Daoy (cell line): ENCODE results near the gene PRODH. TPM values are rescaled to one million over a fixed set of nuclear protein-coding genes. Genes with fewer than 3 reads are reported as not detected.
"Not testable (repeated sequence)": the region's sequence is repeated elsewhere in the genome, so short reads cannot be mapped to it uniquely, and the experiment has no call there.

Source experiments
- DNase-seq: peaks from one replicate; pipeline ENCODE4 v3.0.0-alpha.2; 2015; ENCODE audit warnings: low read depth
- total RNA-seq: library from RNA; depleted of rRNA; stranded (reverse); fragments of >200 nt; shearing (Covaris generic); gene quantifications from 2 replicates; pipeline ENCODE4 v1.2.3, GENCODE V29; 2014; rRNA removed

PRODH gene, protein sequence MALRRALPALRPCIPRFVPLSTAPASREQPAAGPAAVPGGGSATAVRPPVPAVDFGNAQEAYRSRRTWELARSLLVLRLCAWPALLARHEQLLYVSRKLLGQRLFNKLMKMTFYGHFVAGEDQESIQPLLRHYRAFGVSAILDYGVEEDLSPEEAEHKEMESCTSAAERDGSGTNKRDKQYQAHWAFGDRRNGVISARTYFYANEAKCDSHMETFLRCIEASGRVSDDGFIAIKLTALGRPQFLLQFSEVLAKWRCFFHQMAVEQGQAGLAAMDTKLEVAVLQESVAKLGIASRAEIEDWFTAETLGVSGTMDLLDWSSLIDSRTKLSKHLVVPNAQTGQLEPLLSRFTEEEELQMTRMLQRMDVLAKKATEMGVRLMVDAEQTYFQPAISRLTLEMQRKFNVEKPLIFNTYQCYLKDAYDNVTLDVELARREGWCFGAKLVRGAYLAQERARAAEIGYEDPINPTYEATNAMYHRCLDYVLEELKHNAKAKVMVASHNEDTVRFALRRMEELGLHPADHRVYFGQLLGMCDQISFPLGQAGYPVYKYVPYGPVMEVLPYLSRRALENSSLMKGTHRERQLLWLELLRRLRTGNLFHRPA
- 0.11 TPM in 1 of 2 replicates, not detected in the other for total RNA-seq

DNA sequence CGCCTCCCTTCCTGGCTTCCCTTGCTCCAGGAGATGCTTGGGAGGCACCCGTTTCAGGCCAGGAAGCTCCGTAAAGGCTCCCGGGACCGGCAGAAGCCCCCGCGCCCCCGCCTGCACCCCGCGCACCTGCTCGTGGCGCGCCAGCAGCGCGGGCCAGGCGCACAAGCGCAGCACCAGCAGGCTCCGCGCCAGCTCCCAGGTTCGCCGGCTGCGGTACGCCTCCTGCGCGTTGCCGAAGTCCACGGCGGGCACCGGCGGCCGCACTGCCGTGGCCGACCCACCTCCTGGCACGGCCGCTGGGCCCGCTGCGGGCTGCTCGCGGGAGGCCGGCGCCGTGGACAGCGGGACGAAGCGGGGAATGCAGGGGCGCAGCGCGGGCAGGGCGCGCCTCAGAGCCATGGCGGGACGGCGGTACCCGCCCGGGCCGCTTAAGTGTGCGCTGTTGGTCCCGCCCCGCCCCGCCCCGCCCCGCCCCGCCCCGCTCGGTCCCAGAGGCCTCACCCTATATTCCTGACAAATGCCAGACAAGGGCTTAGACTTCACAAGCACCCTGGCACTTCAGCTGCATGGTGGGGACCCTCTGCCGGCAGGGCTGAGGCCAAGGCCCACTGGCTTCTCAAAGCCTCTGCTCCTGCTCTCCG lies at the start of gene PRODH:
TSS of gene PRODH (minus strand) at position 405 of the 641 bp plus-strand sequence. CDS start at position 399, 6 bp downstream.
- no peak for DNase-seq

DNA sequence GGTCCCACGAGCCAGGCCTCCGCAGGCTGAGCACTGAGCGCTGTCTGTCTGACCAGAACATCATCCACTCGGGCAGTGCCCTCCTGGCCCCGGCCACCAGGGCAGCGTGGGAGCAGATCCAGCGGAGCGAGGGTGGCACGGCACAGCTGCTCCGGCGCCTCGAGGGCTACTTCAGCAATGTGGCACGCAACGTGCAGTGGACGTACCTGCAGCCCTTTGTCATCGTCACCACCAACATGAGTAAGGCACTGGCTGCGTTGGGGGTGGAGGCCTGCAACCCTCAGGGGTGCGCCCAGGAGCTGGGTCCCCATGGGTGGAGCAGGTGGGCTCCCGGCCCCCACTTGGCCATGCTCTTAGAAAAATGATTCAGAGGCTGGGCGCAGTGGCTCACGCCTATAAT lies 49.7 kb upstream of the PRODH start:
- no peak for DNase-seq

DNA sequence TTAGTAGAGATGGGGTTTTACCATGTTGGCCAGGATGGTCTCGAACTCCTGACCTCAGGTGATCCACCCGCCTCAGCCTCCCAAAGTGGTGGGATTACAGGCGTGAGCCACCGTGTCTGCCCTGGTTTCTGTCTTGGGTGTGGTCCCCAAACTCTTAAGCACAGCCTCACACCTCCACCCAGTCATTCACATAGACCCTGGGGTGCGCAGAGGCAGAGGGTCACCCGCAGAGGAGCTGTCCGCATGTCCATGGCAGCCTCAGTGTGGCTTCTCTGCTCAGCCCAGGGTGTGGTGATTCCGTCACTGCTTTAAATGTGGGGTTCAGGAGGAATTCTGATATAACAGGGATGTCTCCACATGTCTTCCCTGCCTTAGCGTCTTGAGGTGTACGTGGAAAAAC lies 48.5 kb upstream of the PRODH start:
- DNase-seq: no peak

DNA sequence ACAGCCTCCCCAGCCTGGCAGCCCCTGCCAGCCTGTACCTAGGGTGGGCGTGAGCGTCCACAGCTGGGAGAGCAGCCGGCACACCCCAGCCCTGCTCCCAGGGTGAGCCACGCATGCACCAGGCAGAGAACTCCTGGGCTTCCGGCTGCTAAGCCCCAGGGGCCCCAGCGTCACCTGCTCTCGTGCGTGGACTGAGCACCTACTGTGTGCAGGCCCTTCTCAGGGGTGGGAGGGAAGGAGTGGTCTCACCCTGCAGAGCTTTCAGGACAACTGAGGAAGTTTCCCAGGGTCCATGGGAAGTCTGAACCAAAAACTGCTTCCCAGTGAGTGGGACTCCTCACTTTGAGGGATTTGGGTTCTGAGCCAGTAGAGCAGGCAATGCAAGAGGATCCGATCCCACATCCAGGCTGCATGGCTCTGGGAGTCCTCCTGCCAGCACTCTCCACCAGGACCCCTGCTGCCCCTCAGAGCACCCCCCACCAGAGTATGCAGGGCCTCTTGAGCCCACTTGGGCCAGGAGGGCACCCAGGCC lies 47.1 kb upstream of the PRODH start:
- DNase-seq: no peak

DNA sequence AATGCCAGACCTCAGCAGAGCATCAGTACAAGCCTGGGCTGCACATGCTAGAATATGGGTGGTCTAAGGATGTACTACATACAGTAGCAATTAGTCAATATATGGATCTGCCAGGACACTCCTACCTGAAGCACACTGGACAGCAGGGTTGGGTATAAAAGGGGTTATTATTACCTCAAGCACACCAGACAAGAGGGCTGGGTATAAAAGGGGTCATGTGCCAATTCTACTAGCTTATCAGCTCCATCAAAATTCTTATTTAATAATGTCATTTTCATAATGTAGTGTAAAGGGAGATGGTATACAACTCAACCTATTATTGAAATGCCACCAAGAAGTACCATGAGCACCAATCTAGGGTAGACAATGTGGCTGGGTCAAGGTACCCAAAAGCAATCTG lies 44.7 kb upstream of the PRODH start:
- DNase-seq: no peak

DNA sequence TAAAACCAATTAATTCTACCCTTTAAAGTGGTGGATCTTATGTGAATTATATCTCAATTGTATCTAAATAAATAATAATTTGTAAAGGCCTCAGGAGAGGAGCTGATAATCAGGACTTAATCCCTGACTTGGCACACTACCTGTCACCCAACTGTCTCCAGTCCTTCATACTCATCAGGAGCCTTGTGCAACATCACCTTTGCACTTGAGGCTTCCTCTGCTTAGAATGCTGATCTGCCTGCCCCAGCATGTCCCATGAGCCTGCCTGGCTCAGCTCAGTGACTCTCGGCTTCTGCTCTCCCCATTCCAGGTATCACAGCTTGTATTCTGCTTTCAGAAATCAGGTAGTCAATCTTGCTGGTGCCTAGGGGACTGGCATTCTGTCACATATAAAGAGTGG lies 43.9 kb upstream of the PRODH start:
- no peak for DNase-seq

DNA sequence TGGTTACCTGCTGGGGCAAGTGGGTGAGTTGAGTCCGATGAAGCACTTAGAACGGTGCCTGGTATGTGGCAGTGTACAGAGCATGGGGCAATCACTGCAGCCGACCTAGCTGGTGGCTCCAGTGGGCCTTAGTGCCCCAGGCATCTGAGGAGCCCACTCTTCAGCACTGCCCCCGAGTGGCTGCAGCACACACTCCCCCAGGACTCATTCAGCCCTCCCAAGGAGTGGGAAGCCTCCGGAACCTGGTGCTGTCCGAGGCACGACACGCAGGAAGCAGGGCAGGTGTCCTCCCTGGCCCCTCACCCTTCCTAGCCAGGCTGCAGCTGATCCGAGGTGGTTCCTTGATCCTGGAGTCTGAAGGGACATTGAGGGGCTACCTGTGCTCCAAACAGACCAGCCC lies 42.4 kb upstream of the PRODH start:
- DNase-seq: no peak

DNA sequence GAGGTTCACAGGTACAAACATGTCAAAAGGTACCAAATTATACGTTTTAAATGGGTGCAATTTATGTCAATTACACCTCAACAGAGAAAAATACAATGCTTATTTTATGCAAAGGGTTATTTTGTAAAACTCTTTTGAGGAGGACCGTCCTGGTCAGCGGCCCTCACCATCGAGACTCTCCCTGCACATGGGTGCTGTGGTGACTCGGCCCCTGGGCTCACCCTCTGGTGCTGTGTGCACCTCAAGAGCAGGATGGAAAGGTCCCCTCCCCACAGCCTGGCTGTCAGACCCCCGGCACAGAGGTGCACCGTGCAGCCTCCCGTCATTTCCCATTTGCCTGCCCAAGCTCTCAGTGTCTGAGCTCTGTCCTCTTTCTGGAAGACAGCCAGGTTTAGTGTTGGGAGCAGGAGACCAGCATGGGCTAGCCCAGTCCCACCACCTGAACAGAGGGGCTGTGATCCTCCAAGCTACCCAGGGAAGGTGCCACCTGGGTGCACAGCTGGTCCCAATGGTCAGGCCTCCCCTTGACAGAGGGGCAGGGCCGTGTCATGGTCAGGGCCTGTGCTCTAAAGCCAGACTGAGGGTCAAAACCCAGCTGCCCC lies 41.8 kb upstream of the PRODH start:
- DNase-seq: no peak

DNA sequence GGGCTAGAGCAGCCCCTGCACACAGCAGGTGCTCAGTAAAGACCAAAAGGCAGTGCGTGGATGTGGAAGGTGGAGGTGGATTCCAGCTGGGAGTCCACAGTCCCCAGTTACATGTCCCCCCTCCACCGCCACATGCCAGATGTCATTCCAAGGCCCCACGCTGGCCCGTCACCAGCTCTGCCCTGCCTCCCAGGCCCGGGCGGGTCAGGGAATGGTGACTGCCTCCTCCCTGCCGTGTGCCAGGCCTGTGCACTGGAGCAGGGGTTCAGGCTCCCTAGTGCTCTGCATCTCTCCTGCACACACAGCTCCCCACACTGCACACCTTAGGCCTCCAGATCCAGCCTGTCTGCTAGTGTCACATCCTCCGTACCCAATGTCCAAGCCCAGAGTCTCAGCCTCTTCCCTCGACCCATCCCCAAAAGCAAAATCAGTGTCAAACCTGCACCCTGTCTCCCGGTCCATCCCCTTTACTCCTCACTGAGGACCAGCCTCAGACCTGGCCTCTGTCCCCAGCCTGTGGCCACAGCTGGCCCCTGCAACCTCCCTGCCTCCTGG lies 40.2 kb upstream of the PRODH start:
- DNase-seq: no peak

DNA sequence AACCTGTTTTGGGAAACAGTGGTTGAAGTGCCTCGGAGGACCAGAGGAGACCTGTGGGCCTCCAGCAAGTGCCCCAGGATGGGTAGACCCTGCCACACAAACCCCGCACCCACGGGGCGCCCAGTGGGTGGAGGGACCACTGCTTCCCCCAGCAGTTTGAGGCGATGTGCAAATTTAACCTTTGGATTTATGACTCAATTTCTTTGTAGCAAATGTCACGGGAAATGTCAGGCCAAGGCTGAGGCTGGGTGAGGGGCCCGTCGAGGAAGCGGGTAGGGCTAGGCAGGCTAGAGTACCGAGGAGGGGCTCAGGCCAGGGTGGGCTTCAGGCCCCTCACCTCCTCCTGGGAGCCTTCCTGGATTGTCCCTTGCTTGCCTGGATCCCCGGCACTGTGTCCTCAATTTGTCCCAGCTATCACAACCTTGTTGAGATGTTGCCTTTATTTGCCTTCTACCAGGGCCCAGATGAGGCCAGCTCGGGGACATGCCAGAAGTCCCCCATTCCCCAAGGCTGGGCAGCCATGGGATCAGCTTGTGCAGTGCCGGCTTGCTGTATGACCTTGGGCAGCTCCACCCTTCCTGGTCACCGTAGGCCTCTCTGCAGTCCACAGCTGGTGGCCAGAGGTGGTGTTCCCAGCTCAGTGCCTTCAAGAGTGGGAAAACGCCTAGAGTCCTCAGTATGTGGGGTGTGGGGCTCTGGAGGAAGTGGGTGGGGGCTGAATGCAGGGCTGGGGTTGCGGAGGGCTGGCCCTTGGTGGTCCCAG lies 39.5 kb upstream of the PRODH start:
- DNase-seq: no peak

DNA sequence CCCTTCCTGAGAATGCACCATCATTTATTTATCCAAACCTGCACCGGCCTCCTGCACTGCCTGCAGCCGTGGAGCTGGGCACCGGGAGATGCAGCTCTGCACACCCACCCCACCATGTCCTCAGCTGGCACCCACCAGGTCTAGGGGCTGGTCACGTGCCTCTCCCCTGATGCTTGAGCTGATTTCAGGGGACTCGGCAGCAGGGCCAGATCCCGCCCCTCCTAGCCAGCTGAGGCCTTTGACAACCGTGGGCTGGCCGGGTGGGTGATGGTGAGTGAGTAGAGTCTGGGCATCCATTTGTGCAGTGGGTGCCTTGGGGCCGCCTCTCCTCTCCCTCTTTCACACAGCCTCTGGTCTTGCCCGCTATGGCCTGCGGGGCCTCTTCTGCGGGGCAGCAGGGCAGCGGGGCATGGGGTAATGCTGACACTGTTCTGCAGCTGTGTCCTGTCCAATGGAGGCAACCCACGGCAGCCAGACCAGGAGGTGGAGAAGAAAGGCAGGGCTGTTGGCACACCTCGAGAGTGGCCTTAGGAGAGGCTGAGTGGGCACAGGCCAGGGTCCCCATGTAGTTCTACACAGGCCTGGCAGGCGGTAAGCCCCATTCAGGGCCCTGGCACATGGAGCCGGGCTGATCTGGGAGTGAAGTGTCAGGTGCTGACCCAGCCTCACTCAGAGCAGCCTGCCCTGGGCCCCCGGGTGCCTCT lies 38.5 kb upstream of the PRODH start:
- DNase-seq: no peak

DNA sequence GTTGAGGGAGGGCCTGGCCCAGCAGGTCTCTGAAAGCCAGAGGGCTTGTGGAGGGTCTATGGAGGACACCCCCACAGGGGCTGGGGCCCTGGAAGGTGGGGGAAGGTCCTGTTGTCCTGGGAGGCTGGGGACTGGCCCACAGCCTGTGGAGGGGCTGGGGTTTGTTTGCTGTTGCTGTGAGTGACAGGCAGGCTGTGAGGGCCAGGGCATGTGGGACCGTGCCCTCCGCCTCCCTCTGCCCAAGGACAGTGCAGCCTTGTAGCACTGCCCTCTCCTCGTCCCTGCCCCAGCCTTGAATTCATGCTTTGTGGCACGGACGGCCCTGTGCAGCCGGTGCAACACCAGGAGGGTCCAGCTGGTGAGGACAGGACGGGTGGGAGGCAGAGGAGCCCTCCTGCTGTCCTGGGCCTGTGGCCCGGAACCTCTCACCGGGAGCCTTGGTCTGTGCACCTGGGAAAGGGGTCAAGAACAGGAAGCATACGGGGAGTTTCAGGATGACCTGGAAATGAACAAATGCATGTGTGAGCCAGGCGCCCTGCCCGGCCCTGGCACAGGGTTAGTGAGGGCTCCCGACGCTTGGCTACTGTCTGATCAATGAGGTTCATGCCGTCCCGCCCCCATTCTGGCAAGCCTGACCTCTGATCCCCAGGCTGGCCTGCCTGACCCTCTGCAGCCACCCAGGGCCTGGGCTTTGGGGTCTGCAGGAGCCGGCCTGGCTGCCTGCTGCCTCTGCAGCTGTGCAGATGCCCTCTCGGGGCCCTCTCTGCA lies 37.4 kb upstream of the PRODH start:
- no peak for DNase-seq

DNA sequence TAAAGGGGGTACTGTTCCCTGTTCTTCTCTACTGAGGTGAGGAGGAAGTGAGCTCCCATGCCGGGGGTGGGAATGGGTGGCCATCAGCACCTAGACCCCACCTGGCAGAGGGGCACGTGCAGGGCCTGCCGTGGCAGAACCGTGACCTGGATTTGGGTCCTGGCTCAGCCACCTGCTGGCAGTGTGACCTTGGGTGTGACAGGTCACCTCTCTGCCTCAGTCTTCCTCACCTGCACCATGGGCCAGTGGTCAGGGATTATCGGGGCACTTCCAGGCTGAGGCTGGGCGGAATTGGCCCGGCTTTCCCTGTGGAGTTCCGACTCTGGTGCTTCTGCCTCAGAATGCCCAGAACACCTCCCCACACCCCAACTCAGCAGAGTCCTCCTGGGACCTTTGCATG lies 36.5 kb upstream of the PRODH start:
- DNase-seq: not testable (repeated sequence)

DNA sequence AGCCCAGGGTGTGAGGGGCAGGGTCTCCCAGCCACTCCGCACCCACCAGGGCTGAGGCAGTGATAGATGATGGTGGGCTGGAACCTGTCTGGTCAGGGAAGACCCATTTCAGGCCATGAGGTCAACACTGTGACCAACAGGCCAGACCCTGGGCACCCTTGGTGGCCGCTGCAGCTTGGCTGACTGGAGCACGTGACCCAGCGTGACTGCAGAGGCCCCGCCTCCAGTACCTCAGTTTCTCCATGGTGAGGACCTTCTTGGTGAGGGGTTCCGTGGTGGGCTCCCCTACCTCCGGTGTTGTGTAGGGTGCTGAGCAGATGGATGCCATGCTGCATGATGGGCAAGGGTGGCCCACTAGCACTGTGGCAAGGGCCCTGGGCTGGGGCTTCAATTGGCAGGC lies 35.9 kb upstream of the PRODH start:
- DNase-seq: not testable (repeated sequence)

DNA sequence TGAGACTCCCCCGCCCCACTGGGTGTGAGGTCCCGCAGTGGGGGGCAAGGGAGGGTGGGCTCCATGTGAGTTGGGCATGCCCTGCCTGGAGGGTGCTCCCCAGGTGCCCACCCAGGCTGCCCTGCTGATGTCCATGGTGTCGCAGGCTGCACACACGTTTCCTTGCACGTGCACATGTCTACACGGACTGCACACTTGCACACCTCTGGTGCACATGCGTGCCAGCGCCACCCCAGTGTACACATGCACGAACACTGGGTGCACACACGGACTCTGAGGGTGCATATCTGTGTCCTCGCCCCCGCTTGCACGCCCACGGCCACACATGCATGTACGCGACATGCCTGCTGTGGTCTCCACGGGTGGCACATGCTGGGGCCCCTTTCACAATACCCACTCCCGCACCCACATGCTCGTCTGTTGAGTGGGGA lies 35.2 kb upstream of the PRODH start:
- DNase-seq: no peak

DNA sequence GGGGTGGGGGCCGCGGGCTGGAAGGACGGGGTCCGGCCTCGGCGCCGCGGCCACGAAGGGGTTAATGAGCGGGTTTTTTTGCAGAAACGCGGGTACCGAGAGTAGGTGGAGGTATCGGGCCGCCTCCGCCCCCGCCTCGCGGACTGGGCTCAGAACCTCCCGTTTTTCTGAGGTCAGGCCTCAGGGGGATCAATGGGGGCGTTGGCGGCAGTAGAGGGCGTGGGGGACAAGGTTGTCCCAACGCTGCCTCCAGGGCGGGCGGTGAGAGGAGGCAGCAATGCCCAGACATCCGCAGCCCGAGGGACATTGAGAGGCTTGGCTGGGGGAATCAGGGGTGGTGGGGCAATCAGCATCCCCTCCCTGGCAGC lies 34.8 kb upstream of the PRODH start:
- no peak for DNase-seq

DNA sequence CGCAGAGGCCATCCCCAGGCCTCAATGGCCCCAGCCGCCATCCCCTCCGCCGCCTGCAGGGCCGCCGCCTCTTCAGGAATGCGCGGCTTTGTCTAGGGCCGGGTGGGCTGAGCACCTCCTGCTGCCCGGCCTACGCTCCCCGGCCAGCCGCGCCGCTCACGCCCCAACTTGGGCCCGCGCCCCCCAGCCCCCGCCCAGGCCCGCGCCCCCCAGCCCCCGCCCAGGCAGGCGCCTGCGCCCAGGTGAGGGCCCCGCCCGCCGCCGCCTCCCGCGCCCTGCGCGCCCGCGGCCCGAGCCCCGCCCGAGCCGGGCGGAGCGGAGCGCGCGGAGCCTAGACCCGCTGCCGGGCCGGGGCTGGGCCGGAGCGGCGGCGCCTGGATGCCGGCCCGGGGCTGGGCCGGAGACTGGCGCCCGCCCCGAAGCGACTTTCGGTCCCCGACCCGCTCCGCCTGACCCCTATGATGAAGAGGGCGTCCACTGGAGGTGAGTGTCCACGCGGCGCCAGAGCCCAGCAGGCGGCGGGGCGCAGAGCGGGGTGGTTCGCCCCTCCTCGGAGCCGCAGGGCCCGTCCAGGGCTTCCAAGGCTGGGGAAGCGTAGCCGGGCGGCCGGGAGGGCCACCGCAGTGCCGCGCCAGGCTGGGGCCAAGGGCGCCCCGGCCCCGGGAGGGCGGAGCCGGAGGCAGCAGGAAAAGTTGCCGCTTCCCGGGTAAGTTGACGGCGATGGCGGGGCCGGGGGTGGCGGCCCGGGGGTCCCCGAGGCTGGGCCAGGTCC lies 34.3 kb upstream of the PRODH start:
- peak; percentile 30 for DNase-seq

DNA sequence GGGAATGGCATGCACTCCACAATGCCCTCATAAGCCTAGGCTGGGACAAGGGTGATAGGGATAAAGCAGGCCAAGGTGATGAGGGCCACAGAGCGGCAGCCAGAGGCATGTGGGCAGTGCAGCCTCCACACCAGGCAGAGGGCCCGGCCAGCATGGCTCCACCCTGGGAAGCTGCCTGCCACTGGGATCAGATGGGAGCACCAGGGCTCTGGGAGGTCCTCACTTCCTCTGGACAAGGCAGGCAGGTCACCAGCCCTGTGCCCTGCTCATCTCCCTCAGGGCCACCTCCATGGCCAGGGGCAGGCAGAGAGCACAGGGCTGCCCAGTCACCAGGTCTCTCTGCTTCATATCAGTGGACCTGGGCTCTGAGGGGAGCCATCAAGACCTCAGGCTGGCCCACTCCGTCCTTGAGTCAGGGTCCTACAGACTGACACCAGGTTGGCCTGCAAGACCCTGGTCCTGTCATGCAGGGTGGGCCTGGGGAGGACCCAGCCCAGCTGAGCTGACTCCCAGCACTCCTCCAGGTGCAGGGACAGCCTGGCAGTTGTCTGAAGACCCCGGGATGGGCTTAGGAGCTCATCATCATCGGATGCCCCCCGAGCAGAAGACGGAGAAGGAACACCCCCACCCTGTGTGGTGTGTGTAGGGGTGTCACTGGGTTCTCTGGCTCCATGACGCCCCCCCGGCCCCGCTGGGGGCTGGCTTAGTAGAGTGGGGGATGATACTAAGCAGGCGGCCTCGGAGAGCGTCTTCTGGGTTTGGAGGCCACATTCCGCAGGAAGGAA lies 33.3 kb upstream of the PRODH start:
- DNase-seq: not testable (repeated sequence)
